ENCODE measurements around the gene RPP30. TPM values are rescaled to one million over a fixed set of nuclear protein-coding genes. Genes with fewer than 3 reads are reported as not detected.

The RPP30 gene
- total and polyA plus RNA-seq, 9 of the 15 experiments (the other 6 are each of a cell fraction or from before 2014, with no cell fraction given), result 37.3 to 170 (median 69.1) TPM

GRCh38 chr10:90871279-90871765, 452 bp upstream of the RPP30 start:
- intact Hi-C loops (cut with micrococcal nuclease) (loop anchor here (2.0 kb wide), 1 partner anchor 121 kb away; no protein-coding TSS in a partner anchor), in situ Hi-C loops (cut with MboI) (loop anchor here (25.0 kb wide), 1 partner anchor 1434 kb away; no protein-coding TSS in a partner anchor)
- Histone ChIP-seq H2AFZ (ENCODE audit: low read depth, low read length) (peak overlapping the region; percentile 99), H3K9ac (ENCODE audit: insufficient read depth in 1 of 2, low read depth in 2 of 2, low read length in 2 of 2) (peak overlapping the region in 1 of 2 experiments; percentile 81; a peak in 2 of 4 replicates), H3K9me3 (replicated peaks; ENCODE audit: control insufficient read depth, insufficient read depth, low read depth, low read length) (no peaks in the 10 kb centered on the region), H4K20me1 (replicated peaks; ENCODE audit: control insufficient read depth, insufficient read depth, low read length) (no peaks in the 10 kb centered on the region), H3K4me1 (replicated peaks in 1 of 2; ENCODE audit: control insufficient read depth in 2 of 2, insufficient read depth in 2 of 2, low read length in 2 of 2) (peaks cover 0 to 7% of the 10 kb centered on the region in 2 experiments; a peak in 1 of 5 replicates), H3K79me2 (ENCODE audit: control insufficient read depth, insufficient read depth, low read length) (peaks cover 30% of the 10 kb centered on the region), H3K27me3 (ENCODE audit: control insufficient read depth in 2 of 2, insufficient read depth in 2 of 2, low read length in 2 of 2) (no peaks in the 10 kb centered on the region), H3K4me2 (ENCODE audit: insufficient read depth, low read length) (peak overlapping the region; percentile 90), H3K27ac (ENCODE audit: extremely low read depth, low read depth, low read length) (peak overlapping the region; percentile 71; the same call in 2 of the 3 replicates), H3K4me3 (peak overlapping the region; percentile 95), H3K36me3 (ENCODE audit: control insufficient read depth, insufficient read depth, low read length) (peaks cover 18% of the 10 kb centered on the region; the same call in 2 of the 3 replicates), H3K9me1 (ENCODE audit: control insufficient read depth, insufficient read depth, low read length) (no peaks in the 10 kb centered on the region)
- FAIRE-seq (no peak), ATAC-seq (peak; percentile 84), DNase-seq (ENCODE audit: extremely low read depth in 1 of 4, low spot score in 3 of 4) (peak; percentile 69 to 75 (median 70))
- BruUV-seq (replicated peaks), result no TSS peak
- 23% methylated on average over 8 of the region's 14 CpGs for WGBS (ENCODE audit: insufficient coverage, low coverage, missing lambda C conversion rate)
- POLR2A ChIA-PET, result interaction anchor here (0.5 to 0.6 kb wide), 3 partner anchors 17 to 1976 kb away, joined by 3 to 5 read pairs (median 3); no protein-coding TSS in a partner anchor
- CTCF ChIA-PET (ENCODE audit: low intra/inter-chr PET ratio), result interaction anchor here (1.0 to 1.1 kb wide), 3 partner anchors 92 to 1654 kb away, joined by 3 to 6 read pairs (median 3); no protein-coding TSS in a partner anchor
- no peak for TF ChIP-seq POLR3A (IDR thresholded peaks at IDR 0.05; ENCODE audit: borderline replicate concordance, extremely low read depth, insufficient read depth, insufficient read length)
- TF ChIP-seq TBL1XR1 (IDR thresholded peaks at IDR 0.05; ENCODE audit: low read length in 2 of 2), result no peak
- no peak for TF ChIP-seq MAFG (tag; conservative IDR thresholded peaks at IDR 0.05)
- TF ChIP-seq ZBTB11 (CRISPR knock-in tag; IDR thresholded peaks at IDR 0.05), result no peak
- TF ChIP-seq CREM (IDR thresholded peaks at IDR 0.05; ENCODE audit: low read depth), result peak; percentile 12; the same call in 1 of the 2 replicates
- TF ChIP-seq BHLHE40 (IDR thresholded peaks at IDR 0.05; ENCODE audit: low read length), result no peak
- TF ChIP-seq BACH1 (tag; IDR thresholded peaks at IDR 0.05), result no peak
- TF ChIP-seq PURB (CRISPR knock-in tag; IDR thresholded peaks at IDR 0.05; ENCODE audit: low read depth), result no peak
- TF ChIP-seq REST (IDR thresholded peaks at IDR 0.05; ENCODE audit: borderline replicate concordance), result peak; percentile 21; the same call in 1 of the 2 replicates
- TF ChIP-seq REST (CRISPR knock-in tag; IDR thresholded peaks at IDR 0.05; ENCODE audit: low read depth), result no peak

Measured in K562 (cell line).